ENCODE results near the gene GALNT17.

- no peak for TF ChIP-seq CTCF (conservative IDR thresholded peaks at IDR 0.05; ENCODE audit: low read length)
- no peak for TF ChIP-seq EZH2phosphoT487 (IDR thresholded peaks at IDR 0.05; ENCODE audit: borderline replicate concordance)
Observed at GRCh38 chr7:71694665-71695064, 562.7 kb downstream of the GALNT17 start.

All from Loucy (cell line).